ENCODE measurements around the gene E4F1.

DNA sequence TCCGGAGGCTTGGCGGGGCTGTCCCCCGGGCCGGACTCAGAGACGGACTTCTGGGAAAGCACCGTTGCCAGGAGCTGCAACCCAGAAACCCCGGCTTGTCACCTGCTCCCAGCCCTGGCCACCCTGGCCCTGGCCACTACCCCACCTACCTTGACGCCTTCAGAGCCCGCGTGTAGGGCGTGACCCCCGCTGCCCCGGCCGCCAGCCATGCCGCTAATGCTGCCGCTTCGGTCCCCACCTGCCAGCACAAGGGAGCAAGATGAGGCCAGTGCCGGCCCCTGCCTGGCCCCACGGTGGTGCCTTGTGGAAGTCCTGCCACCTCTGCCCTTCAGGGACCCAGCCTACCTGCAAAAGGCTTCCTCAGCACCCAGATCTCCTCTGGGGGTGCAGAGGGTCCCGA is 38.4 kb upstream of the E4F1 start:
- no peak for TF ChIP-seq RELA (IDR thresholded peaks at IDR 0.05; ENCODE audit: borderline replicate concordance, partially characterized antibody)
- TF ChIP-seq, protein P1, sequence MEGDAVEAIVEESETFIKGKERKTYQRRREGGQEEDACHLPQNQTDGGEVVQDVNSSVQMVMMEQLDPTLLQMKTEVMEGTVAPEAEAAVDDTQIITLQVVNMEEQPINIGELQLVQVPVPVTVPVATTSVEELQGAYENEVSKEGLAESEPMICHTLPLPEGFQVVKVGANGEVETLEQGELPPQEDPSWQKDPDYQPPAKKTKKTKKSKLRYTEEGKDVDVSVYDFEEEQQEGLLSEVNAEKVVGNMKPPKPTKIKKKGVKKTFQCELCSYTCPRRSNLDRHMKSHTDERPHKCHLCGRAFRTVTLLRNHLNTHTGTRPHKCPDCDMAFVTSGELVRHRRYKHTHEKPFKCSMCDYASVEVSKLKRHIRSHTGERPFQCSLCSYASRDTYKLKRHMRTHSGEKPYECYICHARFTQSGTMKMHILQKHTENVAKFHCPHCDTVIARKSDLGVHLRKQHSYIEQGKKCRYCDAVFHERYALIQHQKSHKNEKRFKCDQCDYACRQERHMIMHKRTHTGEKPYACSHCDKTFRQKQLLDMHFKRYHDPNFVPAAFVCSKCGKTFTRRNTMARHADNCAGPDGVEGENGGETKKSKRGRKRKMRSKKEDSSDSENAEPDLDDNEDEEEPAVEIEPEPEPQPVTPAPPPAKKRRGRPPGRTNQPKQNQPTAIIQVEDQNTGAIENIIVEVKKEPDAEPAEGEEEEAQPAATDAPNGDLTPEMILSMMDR (IDR thresholded peaks at IDR 0.05 in 2 of 3, conservative IDR thresholded peaks at IDR 0.05 in 1 of 3; ENCODE audit: control insufficient read depth in 2 of 3, extremely low read depth in 1 of 3, insufficient read depth in 1 of 3, low read depth in 3 of 3, low read length in 3 of 3), result no peak
- TF ChIP-seq, protein P2, sequence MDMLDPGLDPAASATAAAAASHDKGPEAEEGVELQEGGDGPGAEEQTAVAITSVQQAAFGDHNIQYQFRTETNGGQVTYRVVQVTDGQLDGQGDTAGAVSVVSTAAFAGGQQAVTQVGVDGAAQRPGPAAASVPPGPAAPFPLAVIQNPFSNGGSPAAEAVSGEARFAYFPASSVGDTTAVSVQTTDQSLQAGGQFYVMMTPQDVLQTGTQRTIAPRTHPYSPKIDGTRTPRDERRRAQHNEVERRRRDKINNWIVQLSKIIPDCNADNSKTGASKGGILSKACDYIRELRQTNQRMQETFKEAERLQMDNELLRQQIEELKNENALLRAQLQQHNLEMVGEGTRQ (IDR thresholded peaks at IDR 0.05; ENCODE audit: borderline replicate concordance, low read depth, low read length), result no peak
- TF ChIP-seq FOS (IDR thresholded peaks at IDR 0.05; ENCODE audit: borderline replicate concordance, extremely low read depth, insufficient read length), result no peak
- TF ChIP-seq SPI1 (IDR thresholded peaks at IDR 0.05; ENCODE audit: borderline replicate concordance, insufficient read depth, low read depth, low read length), result no peak
- no peak for TF ChIP-seq ZZZ3 (IDR thresholded peaks at IDR 0.05; ENCODE audit: control insufficient read depth, insufficient read length, low read depth)
- no peak for TF ChIP-seq YY1 (IDR thresholded peaks at IDR 0.05; ENCODE audit: low read depth, low read length)
- TF ChIP-seq HDAC2 (IDR thresholded peaks at IDR 0.05), result no peak
- TF ChIP-seq ETV6 (conservative IDR thresholded peaks at IDR 0.05 in 1 of 2, IDR thresholded peaks at IDR 0.05 in 1 of 2; ENCODE audit: borderline replicate concordance in 1 of 2, low read depth in 1 of 2), result no peak
- TF ChIP-seq, protein P3, sequence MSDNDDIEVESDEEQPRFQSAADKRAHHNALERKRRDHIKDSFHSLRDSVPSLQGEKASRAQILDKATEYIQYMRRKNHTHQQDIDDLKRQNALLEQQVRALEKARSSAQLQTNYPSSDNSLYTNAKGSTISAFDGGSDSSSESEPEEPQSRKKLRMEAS (IDR thresholded peaks at IDR 0.05; ENCODE audit: low read depth, low read length), result no peak
- no peak for TF ChIP-seq RFX5 (IDR thresholded peaks at IDR 0.05; ENCODE audit: low read depth, low read length)
- TF ChIP-seq ESRRA (IDR thresholded peaks at IDR 0.05; ENCODE audit: low read length), result no peak
- no peak for TF ChIP-seq CHD2 (IDR thresholded peaks at IDR 0.05; ENCODE audit: borderline replicate concordance, low read depth, low read length)
